K562 (cell line): ENCODE measurements around the gene MYL12B. TPM values are rescaled to one million over a fixed set of nuclear protein-coding genes. Genes with fewer than 3 reads are reported as not detected.

Experiments
- ATF1 ChIP-seq, 2 experiments: fragments of 450-650 bp in 1 of 2; IDR thresholded peaks; 2 replicates each; pipeline ENCODE4 v1.6.1; 2016; ENCODE audit warnings: missing compliant biosample characterization in 1 of 2, missing genetic modification characterization in 1 of 2
- NR1H2 ChIP-seq: sonication (generic); formaldehyde crosslinking; IDR thresholded peaks from 2 replicates; pipeline ENCODE4 v1.4.0; 2020; ENCODE audit warnings: mild to moderate bottlenecking, missing genetic modification reagents
- NRF1 ChIP-seq, 2 experiments: fragments of 450-650 bp; IDR thresholded peaks in 1 of 2; conservative IDR thresholded peaks in 1 of 2; 2 replicates each; pipeline ENCODE4 v1.6.1; 2014; ENCODE audit warnings: mild to moderate bottlenecking in 2 of 2
- POLR2AphosphoS2 ChIP-seq: IDR thresholded peaks from 2 replicates; pipeline ENCODE4 v1.6.1; 2012; ENCODE audit warnings: low read length, improper control_type of control experiment
- SP1 ChIP-seq: sonication (generic); formaldehyde crosslinking; IDR thresholded peaks from 2 replicates; pipeline ENCODE4 v1.8.1; 2022; ENCODE audit warnings: mild to moderate bottlenecking, missing genetic modification reagents
- SRF ChIP-seq, 2 experiments: fragments of 250-450, 450-650 bp in 1 of 2; sonication (Bioruptor Pico) in 1 of 2; sonication (generic) in 1 of 2; formaldehyde crosslinking; IDR thresholded peaks; 2 replicates each; pipeline versions ENCODE4 v1.5.0 to v1.5.1; 2020 to 2022; ENCODE audit warnings: mild to moderate bottlenecking in 1 of 2, missing genetic modification reagents in 1 of 2
- ZBTB17 ChIP-seq: fragments of 450-650 bp; formaldehyde crosslinking; IDR thresholded peaks from 2 replicates; pipeline ENCODE4 v1.4.0; 2020; ENCODE audit warnings: mild to moderate bottlenecking
- ZEB2 ChIP-seq: fragments of 450-650 bp; IDR thresholded peaks from 2 replicates; pipeline ENCODE4 v1.6.1; 2016
- ZFP1 ChIP-seq: fragments of 450-650 bp; formaldehyde crosslinking; IDR thresholded peaks from 2 replicates; pipeline ENCODE4 v1.4.0; 2020; ENCODE audit warnings: mild to moderate bottlenecking, mixed read lengths
- ZNF12 ChIP-seq: sonication (generic); formaldehyde crosslinking; IDR thresholded peaks from 2 replicates; pipeline ENCODE4 v1.4.0; 2020; ENCODE audit warnings: mild to moderate bottlenecking, missing genetic modification reagents
- ZNF140 ChIP-seq: fragments of 250-450 bp; sonication (Bioruptor Pico); IDR thresholded peaks from 2 replicates; pipeline ENCODE4 v1.8.0; 2021; ENCODE audit warnings: moderate library complexity, mild to moderate bottlenecking, inconsistent platforms
- ZNF699 ChIP-seq: fragments of 250-450 bp; sonication (Bioruptor Pico); IDR thresholded peaks from 2 replicates; pipeline ENCODE4 v1.8.0; 2021; ENCODE audit warnings: mild to moderate bottlenecking, moderate library complexity; ENCODE audit not compliant: insufficient replicate concordance
- polyA plus RNA-seq, 8 experiments: library from polyadenylated mRNA; depleted of rRNA in 4 of 8; stranded (reverse) in 5 of 8; unstranded in 3 of 8; fragments of >200 nt; fragmentation: Nextera tagmentation in 2 of 8; fragmentation: Illumina TruSeq in 1 of 8; extraction: Ambion mirVana in 2 of 8; extraction: Trizol in 1 of 8; gene quantifications; 2 replicates each; pipeline versions ENCODE4 v1.2.1 to v1.2.3, GENCODE V29; 2011 to 2014; ENCODE audit warnings: inconsistent platforms in 1 of 8, missing spikeins in 1 of 8
- total RNA-seq, 7 experiments: library from RNA; depleted of rRNA in 6 of 7; stranded (reverse); fragments of >200 nt in 6 of 7; fragmentation: Illumina TruSeq in 2 of 7; extraction: Trizol in 2 of 7; gene quantifications; 2 replicates each; pipeline versions ENCODE4 v1.2.1 to v1.2.3, GENCODE V29; 2011 to 2021; ENCODE audit warnings: low replicate concordance in 1 of 7
- TF ChIP-seq, protein P1 (sequence below): fragments of 250-450 bp; sonication (Bioruptor Pico); IDR thresholded peaks from 2 replicates; pipeline ENCODE4 v1.4.0; 2020
- TF ChIP-seq, protein P2 (sequence below): fragments of 250-450 bp; sonication (Bioruptor Pico); IDR thresholded peaks from 2 replicates; pipeline ENCODE4 v1.5.0; 2021; ENCODE audit warnings: mild to moderate bottlenecking, moderate library complexity
- TF ChIP-seq, protein P3 (sequence below): sonication (generic); formaldehyde crosslinking; IDR thresholded peaks from 2 replicates; pipeline ENCODE4 v1.8.1; 2023; ENCODE audit warnings: mild to moderate bottlenecking, missing genetic modification reagents
- TF ChIP-seq, protein P4 (sequence below): sonication (generic); formaldehyde crosslinking; IDR thresholded peaks from 2 replicates; pipeline ENCODE4 v1.9.0; 2022; ENCODE audit warnings: mild to moderate bottlenecking, missing genetic modification reagents

The MYL12B gene
- total and polyA plus RNA-seq, 9 of the 15 experiments (the other 6 are each of a cell fraction or from before 2014, with no cell fraction given): 220 to 995 (median 463) TPM

DNA sequence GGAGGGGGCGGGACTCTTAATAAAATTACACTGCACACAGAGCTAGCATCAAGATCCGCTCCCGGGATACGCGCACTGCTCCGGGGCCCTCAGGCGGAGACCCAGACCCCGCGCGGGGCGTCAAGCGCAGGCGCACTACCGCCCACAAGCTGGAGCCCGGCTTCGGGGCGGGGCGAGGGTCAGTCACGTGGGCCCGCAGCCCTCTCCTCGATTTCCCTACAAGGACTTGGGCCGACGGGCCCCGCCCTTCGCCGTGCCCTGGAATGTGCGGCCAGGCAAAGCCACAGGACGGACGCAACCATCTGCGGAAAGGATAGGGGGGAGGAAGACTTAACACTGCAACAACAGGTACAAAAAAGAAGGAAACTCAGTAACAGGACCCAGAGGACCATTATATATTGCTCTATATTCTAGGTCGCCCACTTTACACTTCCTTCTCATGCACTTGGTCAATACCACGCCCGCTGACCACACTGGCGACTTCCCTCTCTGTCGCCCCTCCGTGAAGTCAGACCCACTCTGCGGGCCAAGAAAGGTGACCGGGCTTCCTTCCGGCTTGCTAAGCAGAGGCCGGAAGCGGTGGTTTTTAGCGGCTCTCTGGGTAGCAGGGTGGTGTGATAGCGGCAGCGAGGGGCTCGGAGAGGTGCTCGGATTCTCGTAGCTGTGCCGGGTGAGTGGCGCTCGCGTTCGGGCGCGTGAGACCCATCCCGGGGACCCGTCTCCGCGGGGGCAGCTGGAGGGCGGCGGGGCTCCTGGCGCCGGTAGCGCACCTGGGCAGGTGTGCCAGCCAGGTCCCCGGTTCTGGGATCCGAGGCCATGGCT, 14.5 kb upstream of the MYL12B start, which contains the start of gene MYL12A (continued):
- TF ChIP-seq POLR2AphosphoS2 (peak; percentile 74; the same call in 1 of the 2 replicates), NRF1 (conservative IDR thresholded peaks at IDR 0.05 in 1 of 2, IDR thresholded peaks at IDR 0.05 in 1 of 2) (peak; percentile 95 to 96), NR1H2 (CRISPR knock-in tag) (no peak; the same call in 1 of the 2 replicates), ZBTB17 (peak; percentile 87), ZNF140 (CRISPR knock-in tag) (no peak), ATF1 (CRISPR knock-in tag; IDR thresholded peaks at IDR 0.05) (no peak), ATF1 (tag; IDR thresholded peaks at IDR 0.05) (peak; percentile 94), SP1 (peak; percentile 92), ZEB2 (peak; percentile 90), ZNF699 (CRISPR knock-in tag) (no peak), ZFP1 (CRISPR knock-in tag) (0 out of 2 replicates have a peak, but pooled peaks have one; percentile 4), ZNF12 (CRISPR knock-in tag) (peak; percentile 23; the same call in 1 of the 2 replicates), SRF (CRISPR knock-in tag; IDR thresholded peaks at IDR 0.05) (peak; percentile 94 to 99)
- TF ChIP-seq, protein P1, sequence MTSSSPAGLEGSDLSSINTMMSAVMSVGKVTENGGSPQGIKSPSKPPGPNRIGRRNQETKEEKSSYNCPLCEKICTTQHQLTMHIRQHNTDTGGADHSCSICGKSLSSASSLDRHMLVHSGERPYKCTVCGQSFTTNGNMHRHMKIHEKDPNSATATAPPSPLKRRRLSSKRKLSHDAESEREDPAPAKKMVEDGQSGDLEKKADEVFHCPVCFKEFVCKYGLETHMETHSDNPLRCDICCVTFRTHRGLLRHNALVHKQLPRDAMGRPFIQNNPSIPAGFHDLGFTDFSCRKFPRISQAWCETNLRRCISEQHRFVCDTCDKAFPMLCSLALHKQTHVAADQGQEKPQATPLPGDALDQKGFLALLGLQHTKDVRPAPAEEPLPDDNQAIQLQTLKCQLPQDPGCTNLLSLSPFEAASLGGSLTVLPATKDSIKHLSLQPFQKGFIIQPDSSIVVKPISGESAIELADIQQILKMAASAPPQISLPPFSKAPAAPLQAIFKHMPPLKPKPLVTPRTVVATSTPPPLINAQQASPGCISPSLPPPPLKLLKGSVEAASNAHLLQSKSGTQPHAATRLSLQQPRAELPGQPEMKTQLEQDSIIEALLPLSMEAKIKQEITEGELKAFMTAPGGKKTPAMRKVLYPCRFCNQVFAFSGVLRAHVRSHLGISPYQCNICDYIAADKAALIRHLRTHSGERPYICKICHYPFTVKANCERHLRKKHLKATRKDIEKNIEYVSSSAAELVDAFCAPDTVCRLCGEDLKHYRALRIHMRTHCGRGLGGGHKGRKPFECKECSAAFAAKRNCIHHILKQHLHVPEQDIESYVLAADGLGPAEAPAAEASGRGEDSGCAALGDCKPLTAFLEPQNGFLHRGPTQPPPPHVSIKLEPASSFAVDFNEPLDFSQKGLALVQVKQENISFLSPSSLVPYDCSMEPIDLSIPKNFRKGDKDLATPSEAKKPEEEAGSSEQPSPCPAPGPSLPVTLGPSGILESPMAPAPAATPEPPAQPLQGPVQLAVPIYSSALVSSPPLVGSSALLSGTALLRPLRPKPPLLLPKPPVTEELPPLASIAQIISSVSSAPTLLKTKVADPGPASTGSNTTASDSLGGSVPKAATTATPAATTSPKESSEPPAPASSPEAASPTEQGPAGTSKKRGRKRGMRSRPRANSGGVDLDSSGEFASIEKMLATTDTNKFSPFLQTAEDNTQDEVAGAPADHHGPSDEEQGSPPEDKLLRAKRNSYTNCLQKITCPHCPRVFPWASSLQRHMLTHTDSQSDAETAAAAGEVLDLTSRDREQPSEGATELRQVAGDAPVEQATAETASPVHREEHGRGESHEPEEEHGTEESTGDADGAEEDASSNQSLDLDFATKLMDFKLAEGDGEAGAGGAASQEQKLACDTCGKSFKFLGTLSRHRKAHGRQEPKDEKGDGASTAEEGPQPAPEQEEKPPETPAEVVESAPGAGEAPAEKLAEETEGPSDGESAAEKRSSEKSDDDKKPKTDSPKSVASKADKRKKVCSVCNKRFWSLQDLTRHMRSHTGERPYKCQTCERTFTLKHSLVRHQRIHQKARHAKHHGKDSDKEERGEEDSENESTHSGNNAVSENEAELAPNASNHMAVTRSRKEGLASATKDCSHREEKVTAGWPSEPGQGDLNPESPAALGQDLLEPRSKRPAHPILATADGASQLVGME (CRISPR knock-in tag): peak; percentile 74
- TF ChIP-seq, protein P2, sequence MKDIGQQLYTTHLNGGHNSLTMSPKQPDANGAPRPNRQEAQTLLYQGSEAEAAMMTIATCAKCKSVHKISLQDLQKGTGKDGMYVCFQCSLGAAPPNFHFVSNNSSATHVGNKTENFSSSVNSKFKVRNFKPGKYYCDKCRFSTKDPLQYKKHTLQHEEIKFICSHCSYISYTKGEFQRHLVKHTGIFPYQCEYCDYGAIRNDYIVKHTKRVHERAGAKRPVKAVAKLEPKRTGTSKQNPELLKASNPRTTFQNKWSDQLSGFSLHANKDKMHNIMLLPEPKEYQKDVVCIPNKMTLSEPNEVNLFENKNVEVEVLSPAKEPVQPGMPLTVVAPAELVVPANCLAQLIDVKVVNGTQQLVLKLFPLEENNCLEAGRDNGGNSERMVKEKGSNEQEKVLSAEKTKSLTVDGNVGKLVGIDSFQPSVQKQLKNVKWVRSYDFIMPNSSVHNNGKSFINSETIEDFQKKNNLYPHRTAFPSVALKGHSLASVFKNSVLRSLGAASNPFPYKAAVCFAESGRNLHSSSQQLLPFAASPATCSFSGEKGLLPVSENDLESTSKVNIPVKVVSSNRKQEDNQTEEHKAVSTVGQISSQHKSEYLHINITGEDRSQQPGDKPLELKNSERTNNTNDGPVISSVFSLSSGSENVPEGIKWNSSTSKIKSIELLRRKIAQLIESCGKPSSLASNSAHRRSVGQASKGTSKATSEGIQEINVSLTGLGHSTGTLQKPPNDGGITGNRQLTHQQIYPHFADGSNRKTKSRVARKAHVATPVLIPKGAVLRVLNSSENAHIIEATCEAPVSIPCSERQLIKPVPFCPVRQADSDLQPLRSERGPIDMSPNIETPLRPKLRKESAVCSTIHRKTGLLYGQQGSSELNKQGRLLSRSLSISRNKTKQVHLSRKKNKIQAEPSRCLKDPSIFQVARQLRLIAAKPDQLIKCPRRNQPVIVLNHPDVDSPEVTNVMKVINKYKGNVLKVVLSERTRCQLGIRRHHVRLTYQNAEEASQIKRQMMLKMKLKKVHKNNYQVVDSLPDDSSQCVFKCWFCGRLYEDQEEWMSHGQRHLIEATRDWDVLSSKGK (CRISPR knock-in tag): no peak
- TF ChIP-seq, protein P3, sequence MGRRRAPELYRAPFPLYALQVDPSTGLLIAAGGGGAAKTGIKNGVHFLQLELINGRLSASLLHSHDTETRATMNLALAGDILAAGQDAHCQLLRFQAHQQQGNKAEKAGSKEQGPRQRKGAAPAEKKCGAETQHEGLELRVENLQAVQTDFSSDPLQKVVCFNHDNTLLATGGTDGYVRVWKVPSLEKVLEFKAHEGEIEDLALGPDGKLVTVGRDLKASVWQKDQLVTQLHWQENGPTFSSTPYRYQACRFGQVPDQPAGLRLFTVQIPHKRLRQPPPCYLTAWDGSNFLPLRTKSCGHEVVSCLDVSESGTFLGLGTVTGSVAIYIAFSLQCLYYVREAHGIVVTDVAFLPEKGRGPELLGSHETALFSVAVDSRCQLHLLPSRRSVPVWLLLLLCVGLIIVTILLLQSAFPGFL (CRISPR knock-in tag): 0 out of 2 replicates have a peak, but pooled peaks have one; percentile 72
- TF ChIP-seq, protein P4, sequence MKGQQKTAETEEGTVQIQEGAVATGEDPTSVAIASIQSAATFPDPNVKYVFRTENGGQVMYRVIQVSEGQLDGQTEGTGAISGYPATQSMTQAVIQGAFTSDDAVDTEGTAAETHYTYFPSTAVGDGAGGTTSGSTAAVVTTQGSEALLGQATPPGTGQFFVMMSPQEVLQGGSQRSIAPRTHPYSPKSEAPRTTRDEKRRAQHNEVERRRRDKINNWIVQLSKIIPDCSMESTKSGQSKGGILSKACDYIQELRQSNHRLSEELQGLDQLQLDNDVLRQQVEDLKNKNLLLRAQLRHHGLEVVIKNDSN (CRISPR knock-in tag): peak; percentile 99
